HCT116 (cell line): ENCODE data around the gene KRTDAP. TPM values are rescaled to one million over a fixed set of nuclear protein-coding genes. Genes with fewer than 3 reads are reported as not detected.

ENCODE experiments used
- ATAC-seq: fragments of 200-7000 bp; cut with Tn5 transposase; 2 replicates; pipeline ENCODE4 v1.9.1; 2020; ENCODE audit warnings: mild to moderate bottlenecking, moderate library complexity
- BruUV-seq: library from RNA; stranded (reverse); fragments of 400-500 nt; replicated peaks from 2 replicates; lab custom pipeline; 2021; lab: Mats Ljungman, UMichigan
- CTCF ChIA-PET: fragments of 300-600 bp; sonication (Branson Sonifier 250); formaldehyde crosslinking; loops from one replicate; lab custom pipeline; 2021; ENCODE audit warnings: antibody characterized with exemption; lab: Charles Lee
- POLR2A ChIA-PET: fragments of 300-600, 350-600 bp; sonication (Branson Sonifier 250); formaldehyde crosslinking; loops from one replicate; lab custom pipeline; 2021; ENCODE audit warnings: antibody characterized with exemption; lab: Charles Lee
- RAD21 ChIA-PET, 2 experiments: fragments of 300-600 bp; sonication (Branson Sonifier 250); formaldehyde crosslinking; loops; one replicate each; lab custom pipeline; 2023; ENCODE audit warnings: low total read pairs in 2 of 2; ENCODE audit not compliant: uncharacterized antibody in 2 of 2, unreplicated experiment in 2 of 2, low non-redundant PET in 1 of 2; lab: Charles Lee
- DNase-seq: peaks from one replicate; pipeline ENCODE4 v3.0.0-alpha.2; 2010; ENCODE audit warnings: low read depth, low spot score
- H2AFZ ChIP-seq: fragments of 200-600 bp; shearing (Covaris generic), sonication (generic); 2 replicates; pipeline ENCODE4 v1.6.1; 2017; ENCODE audit warnings: low read depth, mixed run types, mixed read lengths, antibody characterized with exemption, low read length; ENCODE audit not compliant: poor library complexity, severe bottlenecking
- H3K27ac ChIP-seq: 2 replicates; pipeline ENCODE4 v1.5.1; 2012; ENCODE audit warnings: low read depth, low read length
- H3K27me3 ChIP-seq: fragments of 200-600 bp; sonication (generic); 2 replicates; pipeline ENCODE4 v1.6.1; 2016; ENCODE audit warnings: mixed run types, low read length, mixed read lengths; ENCODE audit not compliant: insufficient read depth
- H3K36me3 ChIP-seq, 2 experiments: fragments of 200-500 bp in 1 of 2; fragments of 200-600 bp in 1 of 2; sonication (Bioruptor generic) in 1 of 2; sonication (generic) in 1 of 2; 2 replicates each; pipeline versions ENCODE4 v1.5.1 to v1.6.1; 2014 to 2016; ENCODE audit warnings: low read length in 2 of 2, inconsistent platforms in 1 of 2, mixed read lengths in 1 of 2, mixed run types in 1 of 2; ENCODE audit not compliant: insufficient read depth in 2 of 2, control insufficient read depth in 1 of 2
- H3K4me1 ChIP-seq, 2 experiments: fragments of 200-600 bp in 1 of 2; sonication (generic) in 1 of 2; 2 replicates each; pipeline versions ENCODE4 v1.5.1 to v1.6.1; 2012 to 2017; ENCODE audit warnings: low read length in 2 of 2, inconsistent platforms in 1 of 2, mild to moderate bottlenecking in 1 of 2, mixed read lengths in 1 of 2, mixed run types in 1 of 2, moderate library complexity in 1 of 2; ENCODE audit not compliant: insufficient read depth in 2 of 2, control insufficient read depth in 1 of 2
- H3K4me2 ChIP-seq: fragments of 200-600 bp; sonication (generic); 2 replicates; pipeline ENCODE4 v1.6.1; 2017; ENCODE audit warnings: mixed run types, low read length, mixed read lengths
- H3K4me3 ChIP-seq, 2 experiments: fragments of 200-600 bp in 1 of 2; sonication (generic) in 1 of 2; replicated peaks in 1 of 2; 2 replicates each; pipeline ENCODE4 v1.5.1; 2011 to 2016; ENCODE audit warnings: low read length in 2 of 2, control low read depth in 1 of 2, low read depth in 1 of 2, mild to moderate bottlenecking in 1 of 2, mixed read lengths in 1 of 2, mixed run types in 1 of 2
- H3K79me2 ChIP-seq: fragments of 200-600 bp; sonication (generic); 2 replicates; pipeline ENCODE4 v1.6.1; 2017; ENCODE audit warnings: mild to moderate bottlenecking, mixed run types, low read length, moderate library complexity, mixed read lengths; ENCODE audit not compliant: insufficient read depth
- H3K9ac ChIP-seq: fragments of 200-600 bp; sonication (generic); 2 replicates; pipeline ENCODE4 v1.6.1; 2016; ENCODE audit warnings: low read length, mixed read lengths
- H3K9me2 ChIP-seq: fragments of 200-600 bp; sonication (generic), shearing (Covaris generic); 2 replicates; pipeline ENCODE4 v1.6.1; 2017; ENCODE audit warnings: mixed run types, mild to moderate bottlenecking, moderate library complexity; ENCODE audit not compliant: insufficient read depth
- H3K9me3 ChIP-seq, 2 experiments: fragments of 200-500 bp in 1 of 2; fragments of 200-600 bp in 1 of 2; sonication (Bioruptor generic) in 1 of 2; sonication (generic) in 1 of 2; 2 replicates each; pipeline ENCODE4 v1.6.1; 2014 to 2017; ENCODE audit warnings: low read length in 2 of 2, mixed read lengths in 2 of 2, inconsistent platforms in 1 of 2, low read depth in 1 of 2, mild to moderate bottlenecking in 1 of 2, mixed run types in 1 of 2, moderate library complexity in 1 of 2; ENCODE audit not compliant: control insufficient read depth in 1 of 2, insufficient read depth in 1 of 2
- H4K20me1 ChIP-seq: fragments of 200-600 bp; sonication (generic), shearing (Covaris generic); 2 replicates; pipeline ENCODE4 v1.6.1; 2017; ENCODE audit warnings: mixed run types, mild to moderate bottlenecking, moderate library complexity; ENCODE audit not compliant: insufficient read depth
- CBX3 ChIP-seq: IDR thresholded peaks from 2 replicates; pipeline ENCODE4 v1.6.1; 2012; ENCODE audit warnings: low read depth
- EGR1 ChIP-seq: IDR thresholded peaks from 2 replicates; pipeline ENCODE4 v1.6.1; 2012; ENCODE audit warnings: low read depth
- ELF1 ChIP-seq: IDR thresholded peaks from 2 replicates; pipeline ENCODE4 v1.6.1; 2012; ENCODE audit warnings: low read depth, borderline replicate concordance
- EZH2 ChIP-seq: fragments of 200-600 bp; sonication (generic); IDR thresholded peaks from 2 replicates; pipeline ENCODE4 v1.6.1; 2017; ENCODE audit warnings: antibody characterized with exemption, mixed run types
- EZH2phosphoT487 ChIP-seq: fragments of 200-600 bp; IDR thresholded peaks from 2 replicates; pipeline ENCODE4 v1.6.1; 2018; ENCODE audit warnings: antibody characterized with exemption, borderline replicate concordance
- FOSL1 ChIP-seq: IDR thresholded peaks from 2 replicates; pipeline ENCODE4 v1.6.1; 2012; ENCODE audit warnings: low read depth
- JUND ChIP-seq: IDR thresholded peaks from 2 replicates; pipeline ENCODE4 v1.6.1; 2012
- POLR2A ChIP-seq: IDR thresholded peaks from 2 replicates; pipeline ENCODE4 v1.7.0; 2011; ENCODE audit warnings: borderline replicate concordance; ENCODE audit not compliant: insufficient read depth, insufficient read length; ENCODE audit errors: extremely low read depth
- POLR2AphosphoS5 ChIP-seq: IDR thresholded peaks from 2 replicates; pipeline ENCODE4 v1.6.1; 2011; ENCODE audit warnings: mild to moderate bottlenecking, low read depth, low read length, moderate library complexity
- RAD21 ChIP-seq: IDR thresholded peaks from 2 replicates; pipeline ENCODE4 v1.6.1; 2012; ENCODE audit warnings: low read depth, mild to moderate bottlenecking
- SP1 ChIP-seq: IDR thresholded peaks from 2 replicates; pipeline ENCODE4 v1.6.1; 2012; ENCODE audit warnings: low read depth
- SRF ChIP-seq: IDR thresholded peaks from 2 replicates; pipeline ENCODE4 v1.6.1; 2012; ENCODE audit warnings: low read depth
- TCF7L2 ChIP-seq: IDR thresholded peaks from 2 replicates; pipeline ENCODE4 v1.7.0; 2011; ENCODE audit warnings: borderline replicate concordance, inconsistent platforms; ENCODE audit not compliant: insufficient read depth, insufficient read length; ENCODE audit errors: extremely low read depth
- YY1 ChIP-seq: IDR thresholded peaks from 2 replicates; pipeline ENCODE4 v1.6.1; 2011; ENCODE audit warnings: low read length, low read depth, moderate library complexity, mild to moderate bottlenecking; ENCODE audit not compliant: insufficient replicate concordance; ENCODE audit errors: extremely low read depth
- ZFX ChIP-seq: fragments of 450-650 bp; IDR thresholded peaks from 2 replicates; pipeline ENCODE4 v1.6.1; 2017
- intact Hi-C: fragments of 100-400 bp; cut with micrococcal nuclease; formaldehyde crosslinking; loops from 2 replicates; pipeline ENCODE4 v1.10.0; 2022
- total RNA-seq: library from RNA; stranded (reverse); gene quantifications from one replicate; pipeline ENCODE4 v1.2.1, GENCODE V29; 2021; ENCODE audit not compliant: unreplicated experiment
- TF ChIP-seq, protein P1 (sequence below): IDR thresholded peaks from 2 replicates; pipeline ENCODE4 v1.6.1; 2012; ENCODE audit warnings: low read depth
- TF ChIP-seq, protein P2 (sequence below): IDR thresholded peaks from 2 replicates; pipeline ENCODE4 v1.6.1; 2012
- TF ChIP-seq, protein P3 (sequence below): IDR thresholded peaks from 2 replicates; pipeline ENCODE4 v1.6.1; 2012

KRTDAP gene
- total RNA-seq, 1 experiment from 2014 or later, result 0.74 TPM

DNA sequence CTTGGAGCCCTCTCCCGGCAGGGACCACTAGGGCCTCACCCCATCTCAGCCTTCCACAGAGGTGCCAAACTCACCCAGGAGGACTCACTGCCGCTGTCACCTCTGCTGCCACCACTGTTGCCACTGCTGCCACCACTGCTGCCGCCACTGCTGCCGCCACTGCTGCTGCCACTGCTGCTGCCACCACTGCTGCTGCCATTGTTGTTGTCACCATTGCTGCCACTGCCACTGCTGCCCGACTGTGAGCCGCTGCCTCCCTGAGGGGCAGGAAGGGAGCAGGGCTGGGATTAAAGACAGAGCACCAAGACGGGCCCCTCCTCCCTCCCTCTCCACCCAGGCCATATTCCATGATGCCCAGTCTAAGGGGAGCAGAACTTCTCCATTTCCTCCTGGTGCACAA is 21.1 kb upstream of the KRTDAP start:
- H3K4me2 ChIP-seq, result no peak overlapping the region
- H3K9me3 ChIP-seq, result no peaks in the 10 kb centered on the region
- peaks cover 37% of the 10 kb centered on the region for H3K79me2 ChIP-seq
- no peak for DNase-seq
- H3K4me1 ChIP-seq, result peaks cover 19 to 37% of the 10 kb centered on the region in 2 experiments
- ChIA-PET RAD21 (no interaction called here), POLR2A (interaction anchor here (1.1 to 1.3 kb wide), 2 partner anchors 16 to 134 kb away, joined by 4 read pairs; no protein-coding TSS in a partner anchor), CTCF (interaction anchor here (1.4 to 1.6 kb wide), 3 partner anchors 90 to 191 kb away, joined by 3 read pairs; no protein-coding TSS in a partner anchor)
- H3K9me2 ChIP-seq, result no peaks in the 10 kb centered on the region
- TF ChIP-seq, protein P1, sequence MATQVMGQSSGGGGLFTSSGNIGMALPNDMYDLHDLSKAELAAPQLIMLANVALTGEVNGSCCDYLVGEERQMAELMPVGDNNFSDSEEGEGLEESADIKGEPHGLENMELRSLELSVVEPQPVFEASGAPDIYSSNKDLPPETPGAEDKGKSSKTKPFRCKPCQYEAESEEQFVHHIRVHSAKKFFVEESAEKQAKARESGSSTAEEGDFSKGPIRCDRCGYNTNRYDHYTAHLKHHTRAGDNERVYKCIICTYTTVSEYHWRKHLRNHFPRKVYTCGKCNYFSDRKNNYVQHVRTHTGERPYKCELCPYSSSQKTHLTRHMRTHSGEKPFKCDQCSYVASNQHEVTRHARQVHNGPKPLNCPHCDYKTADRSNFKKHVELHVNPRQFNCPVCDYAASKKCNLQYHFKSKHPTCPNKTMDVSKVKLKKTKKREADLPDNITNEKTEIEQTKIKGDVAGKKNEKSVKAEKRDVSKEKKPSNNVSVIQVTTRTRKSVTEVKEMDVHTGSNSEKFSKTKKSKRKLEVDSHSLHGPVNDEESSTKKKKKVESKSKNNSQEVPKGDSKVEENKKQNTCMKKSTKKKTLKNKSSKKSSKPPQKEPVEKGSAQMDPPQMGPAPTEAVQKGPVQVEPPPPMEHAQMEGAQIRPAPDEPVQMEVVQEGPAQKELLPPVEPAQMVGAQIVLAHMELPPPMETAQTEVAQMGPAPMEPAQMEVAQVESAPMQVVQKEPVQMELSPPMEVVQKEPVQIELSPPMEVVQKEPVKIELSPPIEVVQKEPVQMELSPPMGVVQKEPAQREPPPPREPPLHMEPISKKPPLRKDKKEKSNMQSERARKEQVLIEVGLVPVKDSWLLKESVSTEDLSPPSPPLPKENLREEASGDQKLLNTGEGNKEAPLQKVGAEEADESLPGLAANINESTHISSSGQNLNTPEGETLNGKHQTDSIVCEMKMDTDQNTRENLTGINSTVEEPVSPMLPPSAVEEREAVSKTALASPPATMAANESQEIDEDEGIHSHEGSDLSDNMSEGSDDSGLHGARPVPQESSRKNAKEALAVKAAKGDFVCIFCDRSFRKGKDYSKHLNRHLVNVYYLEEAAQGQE, result no peak
- H4K20me1 ChIP-seq, result no peaks in the 10 kb centered on the region
- no peak for ATAC-seq
- no TSS peak for BruUV-seq
- H3K27ac ChIP-seq, result no peak overlapping the region
- no peak overlapping the region for H2AFZ ChIP-seq
- H3K36me3 ChIP-seq, result peaks cover 0 to 16% of the 10 kb centered on the region in 2 experiments; a peak in 1 of 4 replicates
- no peaks in the 10 kb centered on the region for H3K27me3 ChIP-seq
- intact Hi-C loops, result no loop called here
- H3K4me3 ChIP-seq, result no peak overlapping the region
- no peak overlapping the region for H3K9ac ChIP-seq

DNA sequence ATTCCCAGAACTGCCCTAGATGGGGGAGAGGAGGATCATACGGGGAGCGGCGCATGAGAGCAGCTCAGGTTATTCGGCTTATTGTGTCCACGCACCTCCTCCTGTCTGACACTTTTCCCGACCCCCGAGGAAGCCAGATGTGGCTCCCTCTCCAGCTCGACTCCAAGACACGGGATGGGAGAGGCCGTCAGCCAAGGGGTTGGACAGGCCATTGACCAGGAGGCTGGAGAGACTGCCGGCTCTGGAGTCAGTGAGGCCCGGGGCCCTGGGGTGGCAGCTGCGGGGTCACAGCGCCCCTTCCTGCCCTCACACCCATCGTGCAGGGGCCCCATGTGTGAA is 20.3 kb upstream of the KRTDAP start:
- Histone ChIP-seq H3K4me1 (peaks cover 19 to 37% of the 10 kb centered on the region in 2 experiments), H2AFZ (no peak overlapping the region), H3K36me3 (peaks cover 2 to 24% of the 10 kb centered on the region in 2 experiments; a peak in 3 of 4 replicates), H4K20me1 (no peaks in the 10 kb centered on the region), H3K79me2 (peaks cover 45% of the 10 kb centered on the region), H3K4me2 (peak overlapping the region; percentile 94), H3K4me3 (peak overlapping the region; percentile 66 to 70), H3K27me3 (no peaks in the 10 kb centered on the region), H3K27ac (peak overlapping the region; percentile 94), H3K9ac (peak overlapping the region; percentile 85), H3K9me3 (no peaks in the 10 kb centered on the region), H3K9me2 (no peaks in the 10 kb centered on the region)
- ChIA-PET RAD21 (interaction anchor here in 1 of 2 experiments (0.5 kb wide), 1 partner anchor 159 kb away, joined by 3 read pairs; no protein-coding TSS in a partner anchor), CTCF (interaction anchor here (0.7 to 1.6 kb wide), 15 partner anchors 9 to 191 kb away, joined by 3 to 11 read pairs (median 3); partner anchors contain the start of gene COX6B1), POLR2A (interaction anchor here (0.5 to 2.4 kb wide), 16 partner anchors 9 to 431 kb away, joined by 3 to 22 read pairs (median 4); partner anchors contain the start of genes COX6B1 and LIN37)
- no peak for DNase-seq
- no TSS peak for BruUV-seq
- intact Hi-C loops, result loop anchor here (1.0 kb wide), 3 partner anchors 35 to 207 kb away; partner anchors contain the start of genes COX6B1 and TMEM147
- peak; percentile 8 for ATAC-seq
- TF ChIP-seq, protein P2, sequence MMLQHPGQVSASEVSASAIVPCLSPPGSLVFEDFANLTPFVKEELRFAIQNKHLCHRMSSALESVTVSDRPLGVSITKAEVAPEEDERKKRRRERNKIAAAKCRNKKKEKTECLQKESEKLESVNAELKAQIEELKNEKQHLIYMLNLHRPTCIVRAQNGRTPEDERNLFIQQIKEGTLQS, result no peak
- no peak for TF ChIP-seq FOSL1
- no peak for TF ChIP-seq ZFX
- no peak for TF ChIP-seq SP1
- no peak for TF ChIP-seq YY1
- no peak for TF ChIP-seq EGR1
- no peak for TF ChIP-seq EZH2phosphoT487
- TF ChIP-seq POLR2A, result no peak
- no peak for TF ChIP-seq POLR2AphosphoS5
- no peak for TF ChIP-seq RAD21
- TF ChIP-seq, protein P3, sequence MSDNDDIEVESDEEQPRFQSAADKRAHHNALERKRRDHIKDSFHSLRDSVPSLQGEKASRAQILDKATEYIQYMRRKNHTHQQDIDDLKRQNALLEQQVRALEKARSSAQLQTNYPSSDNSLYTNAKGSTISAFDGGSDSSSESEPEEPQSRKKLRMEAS, result no peak
- TF ChIP-seq TCF7L2, result no peak
- TF ChIP-seq CBX3, result no peak
- no peak for TF ChIP-seq ELF1
- no peak for TF ChIP-seq EZH2
- TF ChIP-seq SRF, result no peak
- no peak for TF ChIP-seq JUND
